Activated CD8-positive, alpha-beta memory T cell treated with anti-CD3 and anti-CD28 coated beads, Interleukin-2, amount 50 U/mL, for 48 hours (primary cell): ENCODE measurements around the gene LRCH1.
"Not testable (repeated sequence)": the region's sequence is repeated elsewhere in the genome, so short reads cannot be mapped to it uniquely, and the experiment has no call there.

Experiments
- DNase-seq: peaks from one replicate; pipeline ENCODE4 v3.0.0-alpha.2; 2020

LRCH1 gene

DNA sequence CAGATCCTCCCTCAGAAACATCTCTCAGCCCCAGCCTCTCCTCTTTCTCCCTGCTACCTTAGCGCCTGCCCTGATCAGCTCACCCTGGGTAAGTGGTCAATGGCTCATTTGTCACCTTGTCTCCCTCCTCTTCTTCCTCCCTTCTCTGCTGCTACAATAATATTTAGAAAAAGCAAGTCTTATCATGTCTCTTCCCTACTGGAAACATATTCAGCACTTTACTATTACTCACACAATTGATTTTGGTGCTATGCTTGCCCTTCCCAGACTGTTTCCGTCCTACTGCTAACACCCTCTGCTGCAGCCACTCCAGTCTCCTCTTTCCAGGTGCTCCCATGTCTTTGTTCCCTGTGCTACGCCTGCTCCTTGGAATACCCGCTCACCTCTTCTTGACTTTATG lies 208.2 kb downstream of the LRCH1 start:
- no peak for DNase-seq

- DNase-seq = no peak
Measured at GRCh38 chr13:46761866-46762265, 208.9 kb downstream of the LRCH1 start.

DNA sequence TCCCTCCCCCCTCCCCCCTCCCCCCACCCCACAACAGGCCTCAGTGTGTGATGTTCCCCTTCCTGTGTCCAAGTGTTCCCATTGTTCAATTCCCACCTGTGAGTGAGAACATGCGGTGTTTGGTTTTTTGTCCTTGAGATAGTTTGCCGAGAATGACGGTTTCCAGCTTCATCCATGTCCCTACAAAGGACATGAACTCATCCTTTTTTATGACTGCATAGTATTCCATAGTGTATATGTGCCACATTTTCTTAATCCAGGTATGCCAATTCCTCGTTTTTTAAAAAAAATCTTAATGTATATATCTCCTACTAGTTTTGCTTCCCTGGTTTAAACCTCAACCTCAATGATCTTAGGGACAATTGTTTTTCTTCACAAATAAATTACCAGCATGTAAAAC lies 217.0 kb downstream of the LRCH1 start:
- not testable (repeated sequence) for DNase-seq

- DNase-seq = no peak
Measured at GRCh38 chr13:46771693-46772092, 218.7 kb downstream of the LRCH1 start.

DNA sequence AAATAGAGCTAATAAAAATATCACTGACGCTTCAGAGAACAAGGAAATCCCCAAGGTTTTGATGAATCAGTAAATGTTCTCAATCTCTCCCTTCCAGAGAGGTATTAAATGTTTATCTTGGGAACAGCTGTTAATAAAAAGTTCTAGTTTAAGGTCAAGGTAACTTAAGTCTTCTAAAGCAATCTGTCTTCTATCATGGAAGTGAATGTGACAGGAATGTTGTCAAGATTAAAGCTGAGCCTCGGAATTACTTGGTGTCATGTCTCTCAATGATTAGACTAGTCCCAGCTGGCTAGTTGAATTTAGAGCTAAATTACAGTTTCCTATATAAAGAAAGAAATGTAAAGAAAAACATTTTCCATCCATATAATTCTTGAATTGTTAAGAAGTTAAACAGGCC lies 220.6 kb downstream of the LRCH1 start:
- DNase-seq = no peak

GRCh38 chr13:46775385-46776107 lies 222.6 kb downstream of the LRCH1 start:
- DNase-seq = no peak

GRCh38 chr13:46778095-46778494 lies 225.1 kb downstream of the LRCH1 start:
- no peak for DNase-seq

GRCh38 chr13:46778890-46779289 lies 225.9 kb downstream of the LRCH1 start:
- no peak for DNase-seq

DNA sequence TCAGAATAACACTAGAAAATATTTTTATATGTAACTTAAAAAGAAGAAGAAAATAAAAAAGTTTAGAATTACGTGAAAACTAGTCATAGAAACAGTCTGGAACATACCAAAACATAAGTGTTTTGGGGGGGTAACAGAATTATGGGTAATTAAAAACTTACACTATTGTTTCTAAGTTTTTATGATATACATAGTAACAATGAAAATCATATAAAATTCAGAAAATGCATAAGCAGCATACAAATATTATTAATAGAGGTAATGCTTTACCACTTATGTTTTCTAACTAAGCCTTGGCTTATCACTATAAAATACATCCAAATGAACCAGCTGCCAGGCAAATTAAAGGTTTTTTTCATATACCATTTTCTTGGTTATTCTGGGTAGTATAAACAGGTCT lies 229.1 kb downstream of the LRCH1 start:
- DNase-seq = no peak

DNA sequence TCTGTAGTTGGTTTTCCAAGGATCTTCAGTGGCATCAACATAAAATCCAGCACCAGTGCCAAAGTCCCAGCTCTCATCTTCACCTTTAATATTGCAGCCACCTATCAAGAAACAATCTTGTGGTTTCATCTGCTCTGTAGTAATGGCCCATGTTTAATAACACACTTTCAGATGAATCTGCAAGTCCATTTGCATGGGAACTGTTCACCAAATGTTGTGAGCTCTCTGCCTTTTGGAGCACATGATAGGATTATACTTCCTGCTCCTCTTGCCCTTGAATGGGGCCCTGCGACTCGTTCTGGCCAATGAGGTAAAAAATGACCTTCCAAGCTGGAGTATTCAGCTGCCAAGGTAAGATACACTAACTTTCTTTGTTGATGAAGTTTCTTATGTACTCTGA lies 229.7 kb downstream of the LRCH1 start:
- no peak for DNase-seq

- DNase-seq = no peak
Measured at GRCh38 chr13:46783504-46783903, 230.5 kb downstream of the LRCH1 start.

DNA sequence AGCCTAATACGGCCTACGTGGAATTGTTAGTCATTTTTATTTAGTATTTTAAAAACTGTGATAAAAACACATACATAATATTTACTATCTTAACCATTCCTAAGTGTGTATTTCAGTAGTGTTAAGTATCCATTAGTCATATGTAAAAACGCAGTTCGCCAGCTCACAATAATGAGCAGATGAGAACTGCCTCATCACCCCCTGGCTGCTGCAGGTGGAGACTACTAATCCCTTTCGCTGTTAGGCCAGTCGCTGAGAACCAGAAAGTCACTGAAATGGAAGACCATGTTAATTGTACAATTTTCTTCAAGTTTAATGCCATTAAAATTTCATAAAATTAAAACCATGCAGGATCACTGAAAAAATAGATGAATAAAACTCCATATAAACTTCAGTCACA lies 242.4 kb downstream of the LRCH1 start:
- DNase-seq = no peak

GRCh38 chr13:46796129-46796514 lies 243.2 kb downstream of the LRCH1 start:
- DNase-seq = no peak

DNA sequence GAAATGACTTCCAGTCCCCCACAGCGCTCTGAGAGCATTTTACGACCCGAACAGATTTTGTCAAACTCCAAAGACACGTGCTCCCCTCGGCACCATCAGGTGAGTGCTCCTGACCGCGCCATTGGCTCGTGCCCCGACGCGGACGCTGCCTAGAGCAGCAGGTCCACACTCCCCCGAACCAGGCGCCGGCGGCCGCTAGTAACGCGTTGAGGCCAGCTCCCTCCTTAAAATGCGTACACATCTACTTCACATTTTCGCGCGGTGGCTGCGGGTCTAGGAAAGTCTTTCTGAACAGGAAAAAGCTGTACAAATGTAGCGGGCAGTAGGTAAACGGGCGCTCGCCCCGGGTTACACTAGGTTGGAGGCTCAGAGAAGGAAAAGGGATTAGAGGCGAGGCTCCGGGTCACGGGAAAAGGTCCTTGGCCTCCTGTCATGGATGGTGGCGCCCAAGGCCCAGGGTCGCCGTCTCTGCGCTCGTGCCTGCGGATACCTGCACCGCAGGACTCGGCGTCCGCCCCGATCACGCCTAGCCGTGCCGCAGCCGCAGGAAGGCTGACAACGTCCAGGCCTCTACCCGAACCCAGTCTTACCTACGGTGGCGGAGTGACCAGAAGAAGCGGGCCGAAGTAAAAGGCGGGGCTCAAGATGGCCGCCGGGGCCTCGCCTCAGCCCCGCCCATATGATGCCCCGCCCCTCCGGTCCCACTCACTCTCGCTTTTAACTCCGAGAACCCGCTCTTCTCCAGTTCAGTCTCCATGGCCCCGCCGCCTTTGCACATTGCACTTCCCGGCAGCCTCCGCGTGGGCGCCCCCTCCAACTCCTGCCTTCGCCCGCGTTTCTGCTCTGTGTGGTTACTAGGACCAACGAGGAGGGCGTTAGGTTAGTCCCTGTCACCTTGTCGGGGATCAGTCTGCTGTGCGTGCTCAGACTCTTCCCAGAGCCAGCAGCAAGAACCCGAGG lies 243.8 kb downstream of the LRCH1 start, which contains the start of gene ESD:
Gene ESD (minus strand): TSS at position 647 of the 960 bp plus-strand sequence. CDS start 5,748 bp downstream, outside the sequence.
- peak; percentile 94 for DNase-seq

GRCh38 chr13:46797501-46798237 lies 244.7 kb downstream of the LRCH1 start:
- DNase-seq = no peak

- DNase-seq = no peak
Measured at GRCh38 chr13:46799139-46799538, 246.2 kb downstream of the LRCH1 start.

GRCh38 chr13:46801858-46802257 lies 248.9 kb downstream of the LRCH1 start:
- DNase-seq = no peak
